ENCODE measurements around the gene TEK. TPM values are rescaled to one million over a fixed set of nuclear protein-coding genes. Genes with fewer than 3 reads are reported as not detected.
A peak's percentile ranks its signal among the peaks of the same experiment; 100 is the strongest.

The TEK gene
- polyA plus RNA-seq, 1 donor (not counting 4 experiments of a cell fraction or from before 2014, with no cell fraction given), result 0.03 TPM

- no peaks in the 10 kb centered on the region for H4K20me1 ChIP-seq (ENCODE audit: control insufficient read depth, extremely low read depth, insufficient read depth, low read length)
- dilution Hi-C loops (cut with MboI; ENCODE audit: extremely low pct_ligation_motif_present, low sequenced_read_pairs), result no loop called here
- no peak overlapping the region for H3K27ac ChIP-seq (ENCODE audit: control insufficient read depth, insufficient read depth, low read length)
- no peaks in the 10 kb centered on the region for H3K36me3 ChIP-seq (ENCODE audit: control insufficient read depth in 2 of 2, extremely low read depth in 1 of 2, insufficient read depth in 2 of 2, low read length in 2 of 2)
- H3K9me3 ChIP-seq (ENCODE audit: control insufficient read depth, low read depth, low read length), result no peaks in the 10 kb centered on the region
- no peak overlapping the region for H3K9ac ChIP-seq (ENCODE audit: control insufficient read depth, extremely low read depth, insufficient read depth, low read length)
- no peak overlapping the region for H2AFZ ChIP-seq (ENCODE audit: control insufficient read depth, low read length)
- no peak for TF ChIP-seq EZH2 (IDR thresholded peaks at IDR 0.05; ENCODE audit: low read length)
- no peak for TF ChIP-seq CTCF (optimal IDR thresholded peaks at IDR 0.05 in 1 of 3, IDR thresholded peaks at IDR 0.05 in 1 of 3, conservative IDR thresholded peaks at IDR 0.05 in 1 of 3; ENCODE audit: extremely low read depth in 1 of 3, insufficient read depth in 2 of 3, low read length in 3 of 3)
- no peaks in the 10 kb centered on the region for H3K9me1 ChIP-seq (ENCODE audit: control insufficient read depth, extremely low read depth, insufficient read depth, low read length)
- no peak overlapping the region for H3K4me3 ChIP-seq (ENCODE audit: control insufficient read depth in 2 of 3, extremely low read depth in 1 of 3, insufficient read depth in 2 of 3, low read depth in 1 of 3, low read length in 3 of 3)
- H3K79me2 ChIP-seq (ENCODE audit: control insufficient read depth, insufficient read depth, low read length), result no peaks in the 10 kb centered on the region
- no peak overlapping the region for H3K4me2 ChIP-seq (ENCODE audit: control insufficient read depth, extremely low read depth, insufficient read depth, low read depth, low read length)
- DNase-seq (ENCODE audit: low read depth, low spot score), result peak; percentile 41
- peak; percentile 41 for FAIRE-seq
- H3K27me3 ChIP-seq (ENCODE audit: control insufficient read depth, extremely low read depth, insufficient read depth, low read length), result no peaks in the 10 kb centered on the region
- H3K4me1 ChIP-seq (ENCODE audit: control insufficient read depth, extremely low read depth, insufficient read depth, low read length), result peaks cover 33% of the 10 kb centered on the region
These were observed 87.4 kb downstream of the TEK start for GRCh38 chr9:27196383-27196782.

- no peaks in the 10 kb centered on the region for H3K9me1 ChIP-seq (ENCODE audit: control insufficient read depth, extremely low read depth, insufficient read depth, low read length)
- H3K4me1 ChIP-seq (ENCODE audit: control insufficient read depth, extremely low read depth, insufficient read depth, low read length), result peaks cover 33% of the 10 kb centered on the region
- H3K4me2 ChIP-seq (ENCODE audit: control insufficient read depth, extremely low read depth, insufficient read depth, low read depth, low read length), result no peak overlapping the region
- no peak for FAIRE-seq
- no peaks in the 10 kb centered on the region for H3K9me3 ChIP-seq (ENCODE audit: control insufficient read depth, low read depth, low read length)
- H3K9ac ChIP-seq (ENCODE audit: control insufficient read depth, extremely low read depth, insufficient read depth, low read length), result no peak overlapping the region
- H3K4me3 ChIP-seq (ENCODE audit: control insufficient read depth in 2 of 3, extremely low read depth in 1 of 3, insufficient read depth in 2 of 3, low read depth in 1 of 3, low read length in 3 of 3), result no peak overlapping the region
- H3K27ac ChIP-seq (ENCODE audit: control insufficient read depth, insufficient read depth, low read length), result no peak overlapping the region
- dilution Hi-C loops (cut with MboI; ENCODE audit: extremely low pct_ligation_motif_present, low sequenced_read_pairs), result no loop called here
- H3K27me3 ChIP-seq (ENCODE audit: control insufficient read depth, extremely low read depth, insufficient read depth, low read length), result no peaks in the 10 kb centered on the region
- DNase-seq (ENCODE audit: low read depth, low spot score), result no peak
- H3K36me3 ChIP-seq (ENCODE audit: control insufficient read depth in 2 of 2, extremely low read depth in 1 of 2, insufficient read depth in 2 of 2, low read length in 2 of 2), result no peaks in the 10 kb centered on the region
- H4K20me1 ChIP-seq (ENCODE audit: control insufficient read depth, extremely low read depth, insufficient read depth, low read length), result no peaks in the 10 kb centered on the region
- no peak for TF ChIP-seq EZH2 (IDR thresholded peaks at IDR 0.05; ENCODE audit: low read length)
- peak in 1 of 3 experiments; percentile 65 for TF ChIP-seq CTCF (optimal IDR thresholded peaks at IDR 0.05 in 1 of 3, IDR thresholded peaks at IDR 0.05 in 1 of 3, conservative IDR thresholded peaks at IDR 0.05 in 1 of 3; ENCODE audit: extremely low read depth in 1 of 3, insufficient read depth in 2 of 3, low read length in 3 of 3)
- no peak overlapping the region for H2AFZ ChIP-seq (ENCODE audit: control insufficient read depth, low read length)
- H3K79me2 ChIP-seq (ENCODE audit: control insufficient read depth, insufficient read depth, low read length), result no peaks in the 10 kb centered on the region
These were observed 89.2 kb downstream of the TEK start for GRCh38 chr9:27198190-27198589.
